Activated naive CD8-positive, alpha-beta T cell treated with anti-CD3 and anti-CD28 coated beads for 36 hours (primary cell): Measurements from ENCODE around the gene ZNF366. TPM values are rescaled to one million over a fixed set of nuclear protein-coding genes. Genes with fewer than 3 reads are reported as not detected.

Source experiments
- DNase-seq: peaks from one replicate; pipeline ENCODE4 v3.0.0; 2021
- H3K27ac Mint-ChIP-seq: one replicate; pipeline ENCODE4 v1.8.0; 2022; ENCODE audit warnings: mild to moderate bottlenecking, moderate library complexity, mixed read lengths
- H3K27me3 Mint-ChIP-seq: one replicate; pipeline ENCODE4 v1.8.0; 2022; ENCODE audit warnings: mild to moderate bottlenecking, mixed read lengths
- H3K36me3 Mint-ChIP-seq: one replicate; pipeline ENCODE4 v1.8.0; 2021; ENCODE audit warnings: mild to moderate bottlenecking, mixed read lengths
- H3K4me1 Mint-ChIP-seq: one replicate; pipeline ENCODE4 v1.8.0; 2021; ENCODE audit warnings: mixed read lengths
- H3K4me3 Mint-ChIP-seq: one replicate; pipeline ENCODE4 v1.8.0; 2022; ENCODE audit warnings: mild to moderate bottlenecking, moderate library complexity, mixed read lengths
- H3K9me3 Mint-ChIP-seq: one replicate; pipeline ENCODE4 v1.8.0; 2022; ENCODE audit warnings: mixed read lengths
- total RNA-seq, 2 experiments: library from RNA; stranded (reverse); gene quantifications; one replicate each; pipeline ENCODE4 v1.2.3, GENCODE V29; 2021

Gene ZNF366, protein sequence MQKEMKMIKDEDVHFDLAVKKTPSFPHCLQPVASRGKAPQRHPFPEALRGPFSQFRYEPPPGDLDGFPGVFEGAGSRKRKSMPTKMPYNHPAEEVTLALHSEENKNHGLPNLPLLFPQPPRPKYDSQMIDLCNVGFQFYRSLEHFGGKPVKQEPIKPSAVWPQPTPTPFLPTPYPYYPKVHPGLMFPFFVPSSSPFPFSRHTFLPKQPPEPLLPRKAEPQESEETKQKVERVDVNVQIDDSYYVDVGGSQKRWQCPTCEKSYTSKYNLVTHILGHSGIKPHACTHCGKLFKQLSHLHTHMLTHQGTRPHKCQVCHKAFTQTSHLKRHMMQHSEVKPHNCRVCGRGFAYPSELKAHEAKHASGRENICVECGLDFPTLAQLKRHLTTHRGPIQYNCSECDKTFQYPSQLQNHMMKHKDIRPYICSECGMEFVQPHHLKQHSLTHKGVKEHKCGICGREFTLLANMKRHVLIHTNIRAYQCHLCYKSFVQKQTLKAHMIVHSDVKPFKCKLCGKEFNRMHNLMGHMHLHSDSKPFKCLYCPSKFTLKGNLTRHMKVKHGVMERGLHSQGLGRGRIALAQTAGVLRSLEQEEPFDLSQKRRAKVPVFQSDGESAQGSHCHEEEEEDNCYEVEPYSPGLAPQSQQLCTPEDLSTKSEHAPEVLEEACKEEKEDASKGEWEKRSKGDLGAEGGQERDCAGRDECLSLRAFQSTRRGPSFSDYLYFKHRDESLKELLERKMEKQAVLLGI
- not detected for total RNA-seq

DNA sequence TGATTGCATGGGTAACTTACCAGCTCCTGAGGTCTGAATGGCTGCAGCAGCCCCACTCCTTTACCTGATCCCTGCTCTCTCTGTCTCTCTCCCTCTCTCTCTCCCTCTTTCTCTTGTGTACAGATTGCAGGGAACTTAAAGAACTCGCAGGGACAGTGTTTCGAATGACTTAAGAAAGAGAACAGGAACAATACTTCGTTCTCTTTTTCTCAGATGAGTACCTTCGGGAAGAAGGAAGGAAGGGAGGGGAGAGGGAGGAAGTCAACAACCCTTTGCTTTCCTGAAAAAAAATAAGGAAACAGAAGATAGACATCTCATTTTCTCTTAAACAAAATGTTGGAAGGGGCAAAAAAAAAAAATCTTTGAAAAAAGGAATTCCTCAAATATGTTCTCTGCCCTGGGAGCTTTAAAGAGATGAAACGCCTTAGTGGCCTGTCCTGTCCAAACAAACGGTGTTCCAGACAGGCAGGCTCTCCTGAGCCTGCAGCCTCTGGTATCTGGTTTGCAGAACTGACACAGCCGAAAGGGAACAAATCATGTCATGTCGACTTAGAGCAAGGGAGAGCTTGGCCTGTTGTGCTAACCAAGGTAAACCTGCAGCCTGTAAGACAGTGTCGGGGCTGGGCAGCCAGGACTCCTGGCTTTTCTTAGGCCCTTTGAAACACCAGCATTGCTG lies at the start of gene ZNF366:
TSS of gene ZNF366 (minus strand) at position 180 of the 676 bp plus-strand sequence. CDS start 45,914 bp downstream, outside the sequence.
- no peaks in the 10 kb centered on the region for H3K36me3 Mint-ChIP-seq
- H3K4me3 Mint-ChIP-seq: no peak within 1 kb of the TSS
- H3K27ac Mint-ChIP-seq: no peak within 1 kb of the TSS
- no peaks in the 10 kb centered on the region for H3K9me3 Mint-ChIP-seq
- H3K4me1 Mint-ChIP-seq: peaks cover 12% of the 10 kb centered on the region
- no peak for DNase-seq
- H3K27me3 Mint-ChIP-seq: peaks cover 28% of the 10 kb centered on the region

GRCh38 chr5:72556351-72557166 lies 49.3 kb upstream of the ZNF366 start:
- DNase-seq: peak; percentile 49

DNA sequence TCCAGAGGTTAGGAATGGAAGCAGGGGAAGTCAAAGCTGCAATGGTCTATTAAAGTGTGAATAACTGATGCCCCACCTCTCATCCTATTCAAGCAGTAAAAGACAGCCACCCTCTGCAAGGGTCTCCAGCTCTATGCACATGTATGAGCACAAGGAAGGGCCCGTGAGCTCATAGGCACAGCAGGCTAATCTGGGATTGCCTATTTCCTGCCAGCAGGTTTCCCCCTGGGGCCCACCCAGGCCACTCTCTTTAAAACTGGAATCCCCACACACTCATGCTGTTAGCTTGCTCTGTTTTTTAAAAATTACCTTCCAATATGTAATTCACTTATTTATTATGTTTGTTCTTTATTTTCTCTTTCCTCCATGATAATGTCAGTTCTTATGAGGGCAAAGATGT lies 48.7 kb upstream of the ZNF366 start:
- H3K4me1 Mint-ChIP-seq: peaks cover 22% of the 10 kb centered on the region
- no peak overlapping the region for H3K4me3 Mint-ChIP-seq
- no peak overlapping the region for H3K27ac Mint-ChIP-seq
- H3K9me3 Mint-ChIP-seq: no peaks in the 10 kb centered on the region
- peaks cover 57% of the 10 kb centered on the region for H3K27me3 Mint-ChIP-seq
- DNase-seq: no peak
- no peaks in the 10 kb centered on the region for H3K36me3 Mint-ChIP-seq

More at GRCh38 chr5:72556351-72557166, 49.3 kb upstream of the ZNF366 start:
- peak overlapping the region; percentile 16 for H3K27ac Mint-ChIP-seq
- peak overlapping the region; percentile 71 for H3K4me3 Mint-ChIP-seq
- H3K36me3 Mint-ChIP-seq: no peaks in the 10 kb centered on the region
- H3K27me3 Mint-ChIP-seq: peaks cover 55% of the 10 kb centered on the region
- peaks cover 22% of the 10 kb centered on the region for H3K4me1 Mint-ChIP-seq
- H3K9me3 Mint-ChIP-seq: no peaks in the 10 kb centered on the region

DNA sequence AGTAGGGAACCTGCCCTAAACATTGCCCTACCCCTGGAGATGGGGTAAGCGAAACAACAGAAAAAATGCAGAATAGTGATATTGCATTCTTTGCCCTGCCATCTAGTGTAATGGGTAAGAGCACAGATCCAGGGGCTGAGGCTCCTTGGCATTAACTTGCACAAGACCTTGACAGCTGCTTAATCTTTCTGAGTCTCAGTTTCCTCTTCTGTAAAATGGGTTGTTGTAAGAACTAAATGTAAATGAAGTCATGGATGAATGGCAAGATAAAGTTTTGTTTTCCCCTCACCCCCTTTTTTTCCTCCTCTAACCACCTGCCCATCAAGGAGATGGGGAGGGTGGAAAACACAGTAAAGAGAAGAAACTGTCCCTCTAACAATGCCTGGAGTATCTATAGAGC lies 47.7 kb upstream of the ZNF366 start:
- Mint-ChIP-seq H3K27ac (no peak overlapping the region), H3K4me1 (peaks cover 17% of the 10 kb centered on the region), H3K9me3 (no peaks in the 10 kb centered on the region)

DNA sequence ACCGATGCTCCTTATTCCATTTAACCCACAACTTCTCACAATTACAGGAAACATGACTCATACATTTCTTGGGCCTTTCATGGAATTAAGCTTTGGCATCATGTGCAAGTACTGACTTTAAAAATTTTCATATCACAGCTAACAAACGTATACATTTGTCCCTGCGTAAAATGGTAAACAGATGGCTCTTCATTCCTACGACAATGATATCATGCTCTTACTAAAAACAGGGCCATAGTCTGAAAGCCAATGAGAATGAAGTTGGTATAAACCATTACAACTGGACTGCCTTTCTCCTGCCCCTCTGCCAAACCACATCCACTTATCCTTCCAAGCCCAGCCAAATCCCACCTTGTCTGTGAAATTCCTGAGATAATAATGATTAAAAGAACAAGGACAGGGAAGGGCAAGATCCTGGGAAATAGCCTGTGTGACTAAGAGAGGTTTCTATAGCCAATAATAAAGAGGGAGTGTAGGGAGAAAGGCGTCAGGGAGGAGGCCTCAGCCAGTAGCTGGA lies 44.9 kb upstream of the ZNF366 start:
- Mint-ChIP-seq H3K27ac (no peak overlapping the region), H3K9me3 (peaks cover 4% of the 10 kb centered on the region), H3K4me3 (no peak overlapping the region), H3K27me3 (peaks cover 65% of the 10 kb centered on the region), H3K36me3 (no peaks in the 10 kb centered on the region), H3K4me1 (peaks cover 9% of the 10 kb centered on the region)
- no peak for DNase-seq

More for the DNA sequence above, 47.7 kb upstream of the ZNF366 start:
- Mint-ChIP-seq H3K36me3 (no peaks in the 10 kb centered on the region), H3K27me3 (peaks cover 65% of the 10 kb centered on the region), H3K4me3 (no peak overlapping the region)
- no peak for DNase-seq

- peaks cover 53% of the 10 kb centered on the region for H3K27me3 Mint-ChIP-seq
Measured at GRCh38 chr5:72550595-72550994, 43.4 kb upstream of the ZNF366 start.

GRCh38 chr5:72543811-72544210 lies 36.6 kb upstream of the ZNF366 start:
- H3K9me3 Mint-ChIP-seq: peaks cover 15% of the 10 kb centered on the region
- no peak for DNase-seq
- H3K36me3 Mint-ChIP-seq: no peaks in the 10 kb centered on the region
- no peaks in the 10 kb centered on the region for H3K4me1 Mint-ChIP-seq
- no peak overlapping the region for H3K27ac Mint-ChIP-seq
- H3K27me3 Mint-ChIP-seq: peaks cover 15% of the 10 kb centered on the region
- no peak overlapping the region for H3K4me3 Mint-ChIP-seq

More at GRCh38 chr5:72550595-72550994, 43.4 kb upstream of the ZNF366 start:
- Mint-ChIP-seq H3K9me3 (peaks cover 7% of the 10 kb centered on the region), H3K4me3 (no peak overlapping the region), H3K4me1 (no peaks in the 10 kb centered on the region), H3K27ac (no peak overlapping the region), H3K36me3 (no peaks in the 10 kb centered on the region)
- DNase-seq: no peak

DNA sequence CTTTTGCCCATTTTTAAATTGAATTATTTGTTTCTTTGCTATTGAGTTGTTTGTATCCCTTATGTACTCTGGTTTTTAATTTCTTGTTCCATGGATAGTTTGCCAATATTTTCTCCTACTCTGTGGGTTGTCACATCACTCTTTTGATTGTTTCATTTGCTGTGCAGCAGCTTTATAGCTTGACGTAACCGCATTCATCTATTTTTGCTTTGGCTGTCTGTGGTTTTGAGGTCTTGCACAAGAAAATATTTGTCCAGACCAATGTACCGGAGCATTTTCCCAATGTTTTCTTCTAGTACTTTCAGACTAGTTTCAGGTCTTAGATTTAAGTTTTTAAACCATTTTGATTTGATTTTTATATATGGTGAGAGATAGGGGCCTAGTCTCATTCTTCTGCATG lies 36.2 kb upstream of the ZNF366 start:
- no peak overlapping the region for H3K27ac Mint-ChIP-seq
- H3K27me3 Mint-ChIP-seq: peaks cover 13% of the 10 kb centered on the region
- no peaks in the 10 kb centered on the region for H3K4me1 Mint-ChIP-seq
- DNase-seq: no peak
- no peak overlapping the region for H3K4me3 Mint-ChIP-seq
- H3K9me3 Mint-ChIP-seq: peaks cover 13% of the 10 kb centered on the region
- no peaks in the 10 kb centered on the region for H3K36me3 Mint-ChIP-seq

- H3K36me3 Mint-ChIP-seq: no peaks in the 10 kb centered on the region
- H3K9me3 Mint-ChIP-seq: peaks cover 11% of the 10 kb centered on the region
- no peak overlapping the region for H3K4me3 Mint-ChIP-seq
- no peak for DNase-seq
- H3K27ac Mint-ChIP-seq: no peak overlapping the region
- no peaks in the 10 kb centered on the region for H3K4me1 Mint-ChIP-seq
- H3K27me3 Mint-ChIP-seq: peaks cover 9% of the 10 kb centered on the region
Measured at GRCh38 chr5:72542695-72543094, 35.5 kb upstream of the ZNF366 start.

- Mint-ChIP-seq H3K27me3 (peaks cover 4% of the 10 kb centered on the region), H3K36me3 (no peaks in the 10 kb centered on the region), H3K4me1 (no peaks in the 10 kb centered on the region), H3K4me3 (no peak overlapping the region), H3K27ac (no peak overlapping the region), H3K9me3 (peaks cover 9% of the 10 kb centered on the region)
- DNase-seq: no peak
Measured at GRCh38 chr5:72541501-72542225, 34.5 kb upstream of the ZNF366 start.

GRCh38 chr5:72540759-72541438 lies 33.7 kb upstream of the ZNF366 start:
- peaks cover 9% of the 10 kb centered on the region for H3K9me3 Mint-ChIP-seq
- no peak overlapping the region for H3K27ac Mint-ChIP-seq
- DNase-seq: no peak
- H3K4me3 Mint-ChIP-seq: no peak overlapping the region
- peaks cover 9% of the 10 kb centered on the region for H3K27me3 Mint-ChIP-seq
- no peaks in the 10 kb centered on the region for H3K36me3 Mint-ChIP-seq
- H3K4me1 Mint-ChIP-seq: no peaks in the 10 kb centered on the region

DNA sequence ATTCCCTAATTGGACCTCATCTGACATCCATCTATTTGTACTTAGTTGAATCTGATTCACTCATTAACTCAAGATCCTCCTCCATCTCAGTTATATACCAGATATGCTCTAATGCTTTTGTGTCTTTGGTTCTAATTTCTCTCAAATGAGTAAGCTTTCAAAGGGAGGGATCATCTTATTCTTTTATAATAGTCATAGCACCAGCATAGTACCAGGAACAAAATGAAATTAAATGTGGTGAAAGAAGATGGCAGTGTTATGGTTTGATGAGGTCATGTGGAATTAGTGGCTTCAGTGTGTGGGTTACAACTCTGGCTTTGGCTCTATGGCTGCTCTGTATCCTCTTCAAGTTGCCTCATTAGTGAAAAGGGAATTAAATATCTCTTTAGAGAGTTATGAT lies 32.5 kb upstream of the ZNF366 start:
- no peaks in the 10 kb centered on the region for H3K4me1 Mint-ChIP-seq
- no peaks in the 10 kb centered on the region for H3K36me3 Mint-ChIP-seq
- H3K27me3 Mint-ChIP-seq: peaks cover 15% of the 10 kb centered on the region
- H3K9me3 Mint-ChIP-seq: peaks cover 6% of the 10 kb centered on the region
- no peak overlapping the region for H3K27ac Mint-ChIP-seq
- no peak for DNase-seq
- H3K4me3 Mint-ChIP-seq: no peak overlapping the region

GRCh38 chr5:72539038-72539437 lies 31.8 kb upstream of the ZNF366 start:
- no peaks in the 10 kb centered on the region for H3K4me1 Mint-ChIP-seq

More at GRCh38 chr5:72539038-72539437, 31.8 kb upstream of the ZNF366 start:
- DNase-seq: no peak
- peaks cover 6% of the 10 kb centered on the region for H3K9me3 Mint-ChIP-seq
- H3K27ac Mint-ChIP-seq: no peak overlapping the region
- no peak overlapping the region for H3K4me3 Mint-ChIP-seq
- H3K36me3 Mint-ChIP-seq: no peaks in the 10 kb centered on the region
- peaks cover 21% of the 10 kb centered on the region for H3K27me3 Mint-ChIP-seq
